Omental fat pad (tissue), 4 donors: Measurements from ENCODE around the gene MPPED1. TPM values are rescaled to one million over a fixed set of nuclear protein-coding genes. Genes with fewer than 3 reads are reported as not detected.

Experiments used
- ATAC-seq: fragments of 150-250 bp; one replicate; pipeline ENCODE4 v1.9.1; 2016; ENCODE audit warnings: mild to moderate bottlenecking, moderate library complexity; ENCODE audit not compliant: low FRiP score
- DNase-seq: peaks from one replicate; pipeline ENCODE4 v3.0.0-alpha.2; 2019; ENCODE audit warnings: low spot score
- total RNA-seq, 4 donors: library from RNA; depleted of rRNA; stranded (reverse); fragments of >200 nt; gene quantifications; one replicate each; pipeline ENCODE4 v1.1.0, GENCODE V29; 2016
- TF ChIP-seq, protein P1 (sequence below), 3 donors: fragments of 450-650 bp; IDR thresholded peaks; one replicate each; pipeline ENCODE4 v1.5.1; 2016 to 2017; ENCODE audit warnings: antibody characterized with exemption in 3 of 3, mild to moderate bottlenecking in 3 of 3, moderate library complexity in 2 of 3

MPPED1 gene
- total RNA-seq, 4 donors from 2014 or later, result not detected

- DNase-seq (no peak), ATAC-seq (no peak)
- TF ChIP-seq, protein P1, sequence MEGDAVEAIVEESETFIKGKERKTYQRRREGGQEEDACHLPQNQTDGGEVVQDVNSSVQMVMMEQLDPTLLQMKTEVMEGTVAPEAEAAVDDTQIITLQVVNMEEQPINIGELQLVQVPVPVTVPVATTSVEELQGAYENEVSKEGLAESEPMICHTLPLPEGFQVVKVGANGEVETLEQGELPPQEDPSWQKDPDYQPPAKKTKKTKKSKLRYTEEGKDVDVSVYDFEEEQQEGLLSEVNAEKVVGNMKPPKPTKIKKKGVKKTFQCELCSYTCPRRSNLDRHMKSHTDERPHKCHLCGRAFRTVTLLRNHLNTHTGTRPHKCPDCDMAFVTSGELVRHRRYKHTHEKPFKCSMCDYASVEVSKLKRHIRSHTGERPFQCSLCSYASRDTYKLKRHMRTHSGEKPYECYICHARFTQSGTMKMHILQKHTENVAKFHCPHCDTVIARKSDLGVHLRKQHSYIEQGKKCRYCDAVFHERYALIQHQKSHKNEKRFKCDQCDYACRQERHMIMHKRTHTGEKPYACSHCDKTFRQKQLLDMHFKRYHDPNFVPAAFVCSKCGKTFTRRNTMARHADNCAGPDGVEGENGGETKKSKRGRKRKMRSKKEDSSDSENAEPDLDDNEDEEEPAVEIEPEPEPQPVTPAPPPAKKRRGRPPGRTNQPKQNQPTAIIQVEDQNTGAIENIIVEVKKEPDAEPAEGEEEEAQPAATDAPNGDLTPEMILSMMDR (IDR thresholded peaks at IDR 0.05), result no peak
These were observed 14.8 kb upstream of the MPPED1 start for GRCh38 chr22:43396934-43397457.

DNA sequence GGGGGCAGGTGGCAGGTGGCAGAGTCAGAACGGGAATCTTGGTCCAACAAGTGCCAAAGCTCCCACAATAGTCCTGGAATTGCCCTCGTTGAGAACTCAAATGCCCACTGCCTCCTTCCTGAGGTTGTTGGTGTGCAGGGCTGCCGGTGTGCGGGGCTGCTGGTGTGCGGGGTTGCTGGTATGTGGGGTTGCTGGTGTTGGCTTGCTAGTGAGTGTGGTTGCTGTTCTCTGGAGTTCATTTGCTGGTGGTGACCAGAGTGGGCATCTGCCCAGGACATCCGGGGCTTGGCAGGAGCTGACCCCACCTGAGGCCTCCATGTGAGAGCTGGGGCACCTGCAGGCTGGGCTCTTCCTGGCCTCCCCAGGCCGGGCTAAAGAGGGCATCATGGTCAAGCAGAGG is 14.0 kb upstream of the MPPED1 start:
- ATAC-seq (no peak), DNase-seq (no peak)
- TF ChIP-seq, protein P1 (IDR thresholded peaks at IDR 0.05), result no peak

- no peak for DNase-seq
These were observed 13.6 kb upstream of the MPPED1 start for GRCh38 chr22:43398246-43398645.

GRCh38 chr22:43398910-43399309 is 12.9 kb upstream of the MPPED1 start:
- DNase-seq, result no peak
- TF ChIP-seq, protein P1 (IDR thresholded peaks at IDR 0.05), result no peak
- no peak for ATAC-seq

More at GRCh38 chr22:43398246-43398645, 13.6 kb upstream of the MPPED1 start:
- no peak for ATAC-seq
- TF ChIP-seq, protein P1 (IDR thresholded peaks at IDR 0.05), result no peak

GRCh38 chr22:43399338-43399979 is 12.4 kb upstream of the MPPED1 start:
- TF ChIP-seq, protein P1 (IDR thresholded peaks at IDR 0.05), result no peak
- DNase-seq, result no peak
- ATAC-seq, result no peak

GRCh38 chr22:43399980-43400358 is 11.8 kb upstream of the MPPED1 start:
- no peak for ATAC-seq
- DNase-seq, result no peak
- TF ChIP-seq, protein P1 (IDR thresholded peaks at IDR 0.05), result no peak

DNA sequence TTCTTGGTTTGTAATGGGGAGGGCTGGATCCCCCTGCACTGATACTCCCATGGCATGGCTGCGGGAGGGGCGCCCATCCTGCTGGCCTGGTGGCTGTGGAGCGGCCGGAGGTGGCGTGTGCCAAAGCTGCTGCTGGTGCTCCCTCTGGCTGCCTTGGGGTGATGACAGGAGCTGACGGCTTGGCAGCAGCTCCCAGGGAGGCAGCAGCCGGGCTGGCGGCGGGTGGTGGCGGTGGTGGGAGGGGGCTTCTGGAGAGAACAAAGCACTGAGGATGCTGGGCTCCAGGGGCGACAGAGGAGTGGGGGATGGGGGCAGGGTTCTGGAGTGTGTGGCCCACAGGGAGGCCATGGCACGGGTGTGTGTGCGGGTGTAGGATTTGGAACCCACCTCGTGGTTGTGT is 11.4 kb upstream of the MPPED1 start:
- TF ChIP-seq, protein P1 (IDR thresholded peaks at IDR 0.05), result no peak
- ATAC-seq, result no peak

More for the DNA sequence above, 11.4 kb upstream of the MPPED1 start:
- no peak for DNase-seq
